Transverse colon (tissue), 4 donors: ENCODE data around the gene ADK. TPM values are rescaled to one million over a fixed set of nuclear protein-coding genes. Genes with fewer than 3 reads are reported as not detected.

Experiments used
- DNase-seq: peaks from one replicate; pipeline ENCODE4 v3.0.0-alpha.2; 2019
- H3K27ac ChIP-seq, 4 donors: fragments of 200-600 bp; sonication (generic); 2 replicates each; pipeline ENCODE4 v1.5.1; 2016 to 2018; ENCODE audit warnings: inconsistent platforms in 4 of 4
- H3K27me3 ChIP-seq: fragments of 200-600 bp; sonication (generic); 2 replicates; pipeline ENCODE4 v1.5.1; 2017; ENCODE audit warnings: inconsistent platforms
- H3K36me3 ChIP-seq, 4 donors: fragments of 200-600 bp; sonication (generic); 2 replicates each; pipeline ENCODE4 v1.5.1; 2017 to 2019; ENCODE audit warnings: inconsistent platforms in 4 of 4
- H3K4me1 ChIP-seq, 4 donors: fragments of 200-600 bp; sonication (generic); 2 replicates each; pipeline ENCODE4 v1.5.1; 2017 to 2020; ENCODE audit warnings: inconsistent platforms in 4 of 4
- H3K4me3 ChIP-seq, 4 donors: fragments of 200-600 bp; sonication (generic); 1 replicate in 1 of 4; 2 replicates in 3 of 4; pipeline versions ENCODE4 v1.5.1 to v1.6.1; 2017 to 2019; ENCODE audit warnings: inconsistent platforms in 4 of 4
- H3K9me3 ChIP-seq, 2 donors: fragments of 200-600 bp; sonication (generic); 2 replicates each; pipeline ENCODE4 v1.5.1; 2017 to 2019; ENCODE audit warnings: inconsistent platforms in 2 of 2
- EP300 ChIP-seq: sonication (generic); formaldehyde crosslinking; IDR thresholded peaks from one replicate; pipeline ENCODE4 v1.6.1; 2017; ENCODE audit warnings: antibody characterized with exemption, low read depth
- POLR2A ChIP-seq: fragments of 450-650 bp; IDR thresholded peaks from one replicate; pipeline ENCODE4 v1.6.1; 2016; ENCODE audit warnings: antibody characterized with exemption, mild to moderate bottlenecking, moderate library complexity
- POLR2AphosphoS5 ChIP-seq, 3 donors: sonication (generic); formaldehyde crosslinking; IDR thresholded peaks; one replicate each; pipeline ENCODE4 v1.6.1; 2016; ENCODE audit warnings: antibody characterized with exemption in 3 of 3
- WGBS, 2 donors: methylation state at CpG; one replicate each; pipeline ENCODE4 v1.1.5; 2018; ENCODE audit warnings: low coverage in 1 of 2; 5-methylcytosine and 5-hydroxymethylcytosine counted together
- in situ Hi-C, 4 donors: fragments of 200-750 bp; cut with MboI; loops; one replicate each; pipeline versions ENCODE4 v1.15.0 to v1.15.1; 2017; ENCODE audit warnings: low sequenced_read_pairs in 3 of 4, low pct_ligation_motif_present in 1 of 4, low pct_unique_long_range_greater_than_20kb in 1 of 4
- intact Hi-C: fragments of 100-400 bp; cut with DNase I; formaldehyde crosslinking; loops from one replicate; pipeline ENCODE4 v1.15.1; 2023; ENCODE audit warnings: low total_unique reads
- total RNA-seq, 4 donors: library from RNA; depleted of rRNA; stranded (reverse); fragments of >200 nt; gene quantifications; one replicate each; pipeline ENCODE4 v1.1.0, GENCODE V29; 2016
- TF ChIP-seq, protein P1 (sequence below), 5 experiments: fragments of 200-600 bp in 3 of 5; fragments of 450-650 bp in 2 of 5; sonication (generic) in 3 of 5; IDR thresholded peaks; 1 replicate in 2 of 5; 2 replicates in 3 of 5; pipeline ENCODE4 v1.5.1; 2016 to 2017; ENCODE audit warnings: antibody characterized with exemption in 5 of 5, inconsistent platforms in 3 of 5, mild to moderate bottlenecking in 2 of 5, moderate library complexity in 1 of 5

The ADK gene
- total RNA-seq, 4 donors from 2014 or later: 6.8 to 25.2 (median 14.8) TPM

DNA sequence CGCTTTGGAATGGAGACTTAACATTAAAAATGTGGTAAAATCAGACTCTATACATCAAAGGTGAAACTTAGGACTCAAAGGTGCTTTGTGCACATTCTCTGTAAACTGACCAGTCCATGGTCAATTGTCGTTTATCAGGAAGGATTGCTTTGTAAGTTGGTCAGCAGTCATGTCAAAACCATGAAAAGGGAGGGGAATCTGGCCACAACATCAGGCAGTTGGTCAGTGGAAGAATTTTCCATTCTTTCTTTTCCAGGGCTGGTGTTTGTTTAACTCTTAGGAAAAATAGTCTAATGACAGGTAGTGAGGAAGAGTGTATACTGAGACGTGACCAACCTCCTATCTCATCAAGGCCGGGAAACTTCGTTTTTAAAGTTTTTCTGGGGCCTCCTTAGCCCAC lies 226.5 kb downstream of the ADK start:
- H3K9me3 ChIP-seq: no peaks in the 10 kb centered on the region
- H3K4me1 ChIP-seq: no peaks in the 10 kb centered on the region
- WGBS, 2 donors: 89 to 96% methylated on average over 5 of the region's 5 CpGs
- TF ChIP-seq, protein P1, sequence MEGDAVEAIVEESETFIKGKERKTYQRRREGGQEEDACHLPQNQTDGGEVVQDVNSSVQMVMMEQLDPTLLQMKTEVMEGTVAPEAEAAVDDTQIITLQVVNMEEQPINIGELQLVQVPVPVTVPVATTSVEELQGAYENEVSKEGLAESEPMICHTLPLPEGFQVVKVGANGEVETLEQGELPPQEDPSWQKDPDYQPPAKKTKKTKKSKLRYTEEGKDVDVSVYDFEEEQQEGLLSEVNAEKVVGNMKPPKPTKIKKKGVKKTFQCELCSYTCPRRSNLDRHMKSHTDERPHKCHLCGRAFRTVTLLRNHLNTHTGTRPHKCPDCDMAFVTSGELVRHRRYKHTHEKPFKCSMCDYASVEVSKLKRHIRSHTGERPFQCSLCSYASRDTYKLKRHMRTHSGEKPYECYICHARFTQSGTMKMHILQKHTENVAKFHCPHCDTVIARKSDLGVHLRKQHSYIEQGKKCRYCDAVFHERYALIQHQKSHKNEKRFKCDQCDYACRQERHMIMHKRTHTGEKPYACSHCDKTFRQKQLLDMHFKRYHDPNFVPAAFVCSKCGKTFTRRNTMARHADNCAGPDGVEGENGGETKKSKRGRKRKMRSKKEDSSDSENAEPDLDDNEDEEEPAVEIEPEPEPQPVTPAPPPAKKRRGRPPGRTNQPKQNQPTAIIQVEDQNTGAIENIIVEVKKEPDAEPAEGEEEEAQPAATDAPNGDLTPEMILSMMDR (IDR thresholded peaks at IDR 0.05): no peak
- TF ChIP-seq POLR2AphosphoS5 (IDR thresholded peaks at IDR 0.05) (no peak), POLR2A (no peak), EP300 (no peak)
- H3K4me3 ChIP-seq: no peak overlapping the region
- no peak overlapping the region for H3K27ac ChIP-seq
- DNase-seq: no peak
- H3K27me3 ChIP-seq: no peaks in the 10 kb centered on the region
- no peaks in the 10 kb centered on the region for H3K36me3 ChIP-seq
- in situ Hi-C loops (no loop called here), intact Hi-C loops (no loop called here)

DNA sequence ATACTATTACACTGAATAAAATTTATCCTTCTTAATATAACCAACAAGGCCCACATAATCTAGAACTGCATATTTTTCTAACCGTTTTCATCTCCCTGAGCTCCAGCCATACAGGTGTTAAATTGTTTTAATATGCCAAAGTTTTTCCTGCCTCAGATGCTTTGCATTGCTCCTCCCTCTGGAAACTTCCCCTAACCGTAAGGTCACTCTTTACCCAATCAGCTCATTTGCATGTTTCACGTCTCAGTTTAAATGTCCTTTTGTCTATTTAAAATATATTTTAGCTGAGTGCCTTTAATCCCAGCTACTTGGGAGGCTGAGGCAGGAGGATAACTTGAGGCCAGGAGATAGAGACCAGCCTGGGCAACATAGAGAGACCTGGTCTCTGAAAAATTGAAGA lies 228.5 kb downstream of the ADK start:
- no peaks in the 10 kb centered on the region for H3K4me1 ChIP-seq
- H3K4me3 ChIP-seq: no peak overlapping the region
- H3K36me3 ChIP-seq: no peaks in the 10 kb centered on the region
- TF ChIP-seq POLR2AphosphoS5 (IDR thresholded peaks at IDR 0.05): no peak
- TF ChIP-seq POLR2A: no peak
- TF ChIP-seq, protein P1 (IDR thresholded peaks at IDR 0.05): no peak
- TF ChIP-seq EP300: no peak
- H3K9me3 ChIP-seq: no peaks in the 10 kb centered on the region
- 68 to 84% methylated on average over 3 of the region's 3 CpGs for WGBS, 2 donors
- in situ Hi-C loops: no loop called here
- H3K27me3 ChIP-seq: no peaks in the 10 kb centered on the region
- intact Hi-C loops: no loop called here
- DNase-seq: no peak
- H3K27ac ChIP-seq: no peak overlapping the region

DNA sequence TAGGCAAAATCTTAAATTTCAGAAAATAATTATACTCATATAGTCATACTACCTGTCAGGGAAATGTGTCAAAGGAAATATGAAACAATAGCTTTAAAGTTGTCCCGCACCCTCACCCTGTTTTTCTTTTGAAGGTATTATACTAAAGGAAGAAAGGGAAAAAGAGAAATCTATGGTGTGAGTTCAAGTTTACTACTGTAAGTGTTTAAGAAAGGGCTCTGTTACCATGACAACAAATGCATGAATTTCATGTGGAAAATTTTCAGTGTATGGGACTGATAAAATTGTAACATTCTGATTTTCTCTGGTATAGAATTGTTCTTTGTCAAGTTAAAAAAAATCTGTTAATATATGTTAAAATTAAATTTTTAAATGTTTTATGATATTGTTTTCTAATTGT lies 229.8 kb downstream of the ADK start:
- TF ChIP-seq POLR2AphosphoS5 (IDR thresholded peaks at IDR 0.05): no peak
- TF ChIP-seq EP300: no peak
- TF ChIP-seq POLR2A: no peak
- TF ChIP-seq, protein P1 (IDR thresholded peaks at IDR 0.05): no peak
- Histone ChIP-seq H3K27ac (no peak overlapping the region), H3K36me3 (no peaks in the 10 kb centered on the region), H3K4me3 (no peak overlapping the region), H3K27me3 (no peaks in the 10 kb centered on the region), H3K9me3 (no peaks in the 10 kb centered on the region), H3K4me1 (no peaks in the 10 kb centered on the region)
- 95 to 100% methylated on average over 1 of the region's 1 CpG for WGBS, 2 donors
- intact Hi-C loops (no loop called here), in situ Hi-C loops (no loop called here)
- DNase-seq: no peak

DNA sequence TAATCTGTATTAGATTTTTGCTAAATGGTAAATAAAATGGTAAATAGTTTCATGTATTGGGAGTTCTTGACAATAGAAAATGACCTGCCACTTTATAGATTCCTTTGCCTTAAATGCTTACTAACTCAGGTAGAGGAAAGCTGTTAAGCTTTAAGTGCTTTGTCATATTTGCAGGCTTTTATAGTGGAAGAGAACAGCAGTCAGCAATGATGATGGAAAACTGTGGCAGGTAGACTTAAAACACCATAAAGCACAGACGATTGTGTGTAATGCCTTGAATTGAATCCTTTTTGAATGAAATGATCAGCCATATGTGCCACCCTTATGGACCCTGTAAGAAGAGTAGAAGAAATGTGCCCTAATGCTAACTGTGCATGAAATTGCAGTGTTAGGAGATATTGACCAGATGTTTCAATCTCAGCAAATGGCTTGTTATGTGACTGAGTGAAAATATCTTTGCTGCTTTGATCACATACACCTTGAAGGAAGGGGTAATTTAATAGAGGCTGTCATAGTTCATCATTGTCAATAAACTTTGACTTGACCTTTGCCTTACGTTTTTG lies 230.4 kb downstream of the ADK start:
- TF ChIP-seq POLR2AphosphoS5 (IDR thresholded peaks at IDR 0.05) (no peak), EP300 (no peak), POLR2A (no peak)
- TF ChIP-seq, protein P1 (IDR thresholded peaks at IDR 0.05): no peak
- in situ Hi-C loops: no loop called here
- H3K36me3 ChIP-seq: no peaks in the 10 kb centered on the region
- H3K9me3 ChIP-seq: no peaks in the 10 kb centered on the region
- no peaks in the 10 kb centered on the region for H3K27me3 ChIP-seq
- intact Hi-C loops: no loop called here
- WGBS, 2 donors: 66 to 70% methylated on average over 2 of the region's 2 CpGs
- H3K4me3 ChIP-seq: no peak overlapping the region
- no peak for DNase-seq
- H3K4me1 ChIP-seq: no peaks in the 10 kb centered on the region
- no peak overlapping the region for H3K27ac ChIP-seq
